Tibial artery (tissue), 4 donors: Measurements from ENCODE around the gene CEACAM20.

ENCODE experiments used
- DNase-seq, 2 donors: peaks; one replicate each; pipeline ENCODE4 v3.0.0-alpha.2; 2019
- H3K27ac ChIP-seq, 2 donors: fragments of 200-600 bp; sonication (generic) in 1 of 2; 1 replicate in 1 of 2; 2 replicates in 1 of 2; pipeline ENCODE4 v1.5.1; 2018 to 2019; ENCODE audit warnings: mild to moderate bottlenecking in 1 of 2
- H3K27me3 ChIP-seq, 2 donors: fragments of 200-600 bp; sonication (generic) in 1 of 2; one replicate each; pipeline versions ENCODE4 v1.5.1 to v1.6.0; 2016 to 2019
- H3K36me3 ChIP-seq, 3 donors: fragments of 200-600 bp; sonication (generic) in 2 of 3; one replicate each; pipeline ENCODE4 v1.5.1; 2016 to 2019; ENCODE audit warnings: mild to moderate bottlenecking in 2 of 3
- H3K4me1 ChIP-seq, 4 donors: fragments of 200-600 bp; sonication (generic) in 2 of 4; 1 replicate in 3 of 4; 2 replicates in 1 of 4; pipeline ENCODE4 v1.5.1; 2016 to 2019
- H3K4me3 ChIP-seq, 2 donors: fragments of 200-600 bp; sonication (generic) in 1 of 2; 1 replicate in 1 of 2; 2 replicates in 1 of 2; pipeline ENCODE4 v1.5.1; 2018 to 2019; ENCODE audit warnings: mild to moderate bottlenecking in 2 of 2
- H3K9me3 ChIP-seq, 3 donors: fragments of 200-600 bp; sonication (generic) in 1 of 3; one replicate each; pipeline ENCODE4 v1.5.1; 2016 to 2019
- intact Hi-C: fragments of 100-400 bp; cut with DNase I; formaldehyde crosslinking; loops from one replicate; pipeline ENCODE4 v1.15.0; 2023; ENCODE audit warnings: low total_unique reads
- TF ChIP-seq, protein P1 (sequence below), 2 experiments: fragments of 200-600 bp in 1 of 2; fragments of 450-650 bp in 1 of 2; IDR thresholded peaks; one replicate each; pipeline ENCODE4 v1.5.1; 2017 to 2019; ENCODE audit warnings: antibody characterized with exemption in 2 of 2, mild to moderate bottlenecking in 1 of 2, moderate library complexity in 1 of 2

The CEACAM20 gene

DNA sequence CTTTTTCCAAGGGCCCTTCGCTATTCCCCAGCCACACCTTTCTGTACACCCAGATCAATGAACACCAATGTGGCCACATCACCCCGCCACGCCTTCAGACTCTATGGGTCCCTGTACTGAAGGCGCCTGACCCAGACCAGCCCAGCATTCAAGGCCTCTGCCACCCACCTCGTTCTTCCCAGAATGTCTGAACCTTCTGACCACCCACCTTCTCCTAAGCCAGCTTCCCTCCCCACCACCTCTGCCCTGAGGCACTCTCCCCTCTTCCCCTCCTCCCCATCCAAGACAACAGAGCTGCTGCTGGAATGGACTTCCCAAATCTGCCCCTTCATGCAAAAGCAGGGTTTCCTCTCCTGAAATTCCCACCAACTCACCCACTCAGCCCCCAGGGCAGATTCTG is 3.3 kb upstream of the CEACAM20 start:
- Histone ChIP-seq H3K36me3 (no peaks in the 10 kb centered on the region), H3K4me3 (no peak overlapping the region), H3K27me3 (peaks cover 0 to 6% of the 10 kb centered on the region in 2 donors), H3K9me3 (no peaks in the 10 kb centered on the region), H3K27ac (no peak overlapping the region), H3K4me1 (no peaks in the 10 kb centered on the region)
- TF ChIP-seq, protein P1, sequence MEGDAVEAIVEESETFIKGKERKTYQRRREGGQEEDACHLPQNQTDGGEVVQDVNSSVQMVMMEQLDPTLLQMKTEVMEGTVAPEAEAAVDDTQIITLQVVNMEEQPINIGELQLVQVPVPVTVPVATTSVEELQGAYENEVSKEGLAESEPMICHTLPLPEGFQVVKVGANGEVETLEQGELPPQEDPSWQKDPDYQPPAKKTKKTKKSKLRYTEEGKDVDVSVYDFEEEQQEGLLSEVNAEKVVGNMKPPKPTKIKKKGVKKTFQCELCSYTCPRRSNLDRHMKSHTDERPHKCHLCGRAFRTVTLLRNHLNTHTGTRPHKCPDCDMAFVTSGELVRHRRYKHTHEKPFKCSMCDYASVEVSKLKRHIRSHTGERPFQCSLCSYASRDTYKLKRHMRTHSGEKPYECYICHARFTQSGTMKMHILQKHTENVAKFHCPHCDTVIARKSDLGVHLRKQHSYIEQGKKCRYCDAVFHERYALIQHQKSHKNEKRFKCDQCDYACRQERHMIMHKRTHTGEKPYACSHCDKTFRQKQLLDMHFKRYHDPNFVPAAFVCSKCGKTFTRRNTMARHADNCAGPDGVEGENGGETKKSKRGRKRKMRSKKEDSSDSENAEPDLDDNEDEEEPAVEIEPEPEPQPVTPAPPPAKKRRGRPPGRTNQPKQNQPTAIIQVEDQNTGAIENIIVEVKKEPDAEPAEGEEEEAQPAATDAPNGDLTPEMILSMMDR (IDR thresholded peaks at IDR 0.05): no peak
- DNase-seq: peak in 1 of 2 donors; percentile 5
- intact Hi-C loops: no loop called here

- H3K9me3 ChIP-seq: no peaks in the 10 kb centered on the region
- intact Hi-C loops: no loop called here
- no peaks in the 10 kb centered on the region for H3K36me3 ChIP-seq
- no peak overlapping the region for H3K4me3 ChIP-seq
- TF ChIP-seq, protein P1 (IDR thresholded peaks at IDR 0.05): no peak
- H3K27me3 ChIP-seq: peaks cover 0 to 6% of the 10 kb centered on the region in 2 donors
- no peak overlapping the region for H3K27ac ChIP-seq
- DNase-seq: peak in 1 of 2 donors; percentile 33
- no peaks in the 10 kb centered on the region for H3K4me1 ChIP-seq
Measured at GRCh38 chr19:44530777-44531176, 1.3 kb upstream of the CEACAM20 start.

DNA sequence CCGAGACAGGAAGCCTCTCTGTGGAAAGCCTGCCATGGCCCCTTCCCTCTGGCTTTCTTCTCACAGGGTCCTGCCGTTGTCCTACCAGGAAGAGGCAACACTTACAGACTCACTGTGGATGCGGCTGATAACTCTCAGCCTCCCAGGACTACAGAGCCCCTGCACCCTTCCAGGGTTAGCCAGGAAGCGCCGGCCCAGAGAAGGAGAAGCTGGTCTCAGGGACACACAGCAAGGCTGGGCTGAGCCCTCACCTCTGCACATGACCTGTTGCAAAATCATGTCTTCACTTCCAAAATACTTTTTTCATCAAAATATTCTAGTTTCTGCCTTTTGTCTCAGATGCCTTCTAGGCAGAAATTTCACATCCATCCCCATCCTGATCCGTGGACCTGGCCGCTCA is 1.9 kb downstream of the CEACAM20 start:
- TF ChIP-seq, protein P1 (IDR thresholded peaks at IDR 0.05): no peak
- no peak overlapping the region for H3K4me3 ChIP-seq
- H3K4me1 ChIP-seq: no peaks in the 10 kb centered on the region
- DNase-seq: no peak
- peaks cover 0 to 5% of the 10 kb centered on the region in 2 donors for H3K27me3 ChIP-seq
- intact Hi-C loops: no loop called here
- H3K27ac ChIP-seq: no peak overlapping the region
- no peaks in the 10 kb centered on the region for H3K36me3 ChIP-seq
- no peaks in the 10 kb centered on the region for H3K9me3 ChIP-seq

- Histone ChIP-seq H3K36me3 (no peaks in the 10 kb centered on the region), H3K27me3 (peaks cover 0 to 10% of the 10 kb centered on the region in 2 donors), H3K27ac (no peak overlapping the region), H3K4me3 (no peak overlapping the region), H3K4me1 (no peaks in the 10 kb centered on the region), H3K9me3 (no peaks in the 10 kb centered on the region)
- no peak for DNase-seq
- TF ChIP-seq, protein P1 (IDR thresholded peaks at IDR 0.05): no peak
- intact Hi-C loops: no loop called here
Measured at GRCh38 chr19:44525721-44526430, 3.6 kb downstream of the CEACAM20 start.

DNA sequence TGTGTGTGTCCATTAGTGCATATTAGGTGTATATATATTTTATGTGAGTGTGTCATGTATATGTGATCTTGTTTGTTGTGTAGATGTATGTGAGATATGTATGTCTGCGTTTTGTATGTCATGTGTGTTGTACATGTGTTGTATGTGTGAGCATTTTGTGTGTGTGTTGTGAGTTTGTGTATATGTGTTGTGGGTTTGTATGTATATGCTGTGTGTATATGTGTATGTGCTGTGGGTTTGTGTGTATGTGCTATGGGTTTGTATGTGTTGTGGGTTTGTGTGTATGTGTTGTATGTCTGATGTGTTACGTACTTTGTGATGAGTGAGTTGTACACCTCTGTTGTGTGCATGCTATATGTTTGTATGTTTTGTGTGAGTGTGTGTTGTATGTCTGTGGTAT is 8.1 kb downstream of the CEACAM20 start:
- TF ChIP-seq, protein P1 (IDR thresholded peaks at IDR 0.05): no peak
- DNase-seq: no peak
- Histone ChIP-seq H3K4me3 (no peak overlapping the region), H3K4me1 (no peaks in the 10 kb centered on the region), H3K27ac (no peak overlapping the region), H3K9me3 (no peaks in the 10 kb centered on the region), H3K36me3 (no peaks in the 10 kb centered on the region), H3K27me3 (peaks cover 0 to 10% of the 10 kb centered on the region in 2 donors)
- intact Hi-C loops: no loop called here
